Keratinocyte (primary cell): ENCODE measurements around the gene MAPT. TPM values are rescaled to one million over a fixed set of nuclear protein-coding genes. Genes with fewer than 3 reads are reported as not detected.

Experiments
- DNase-seq: peaks from one replicate; pipeline ENCODE4 v3.0.0-alpha.2; 2011; ENCODE audit warnings: low read depth, missing footprints, low spot score
- FAIRE-seq: peaks from 2 replicates; lab custom pipeline; 2011; peaks lifted over from hg19 to GRCh38; lab: Jason Lieb, UNC
- H2AFZ ChIP-seq: 2 replicates; pipeline ENCODE4 v1.6.0; 2012; ENCODE audit warnings: low read length, control low read depth, inconsistent platforms; ENCODE audit not compliant: control insufficient read depth
- H3K27ac ChIP-seq: 2 replicates; pipeline ENCODE4 v1.5.1; 2011; ENCODE audit warnings: low read length; ENCODE audit not compliant: control insufficient read depth, insufficient read depth
- H3K27me3 ChIP-seq: 3 replicates; pipeline ENCODE4 v1.6.0; 2011; ENCODE audit warnings: low read length; ENCODE audit not compliant: control insufficient read depth, insufficient read depth; ENCODE audit errors: extremely low read depth
- H3K36me3 ChIP-seq, 2 experiments: 2 replicates in 1 of 2; 3 replicates in 1 of 2; pipeline ENCODE4 v1.5.1; 2011; ENCODE audit warnings: low read length in 2 of 2, mild to moderate bottlenecking in 1 of 2; ENCODE audit not compliant: control insufficient read depth in 2 of 2, insufficient read depth in 2 of 2; ENCODE audit errors: extremely low read depth in 1 of 2
- H3K4me1 ChIP-seq: 3 replicates; pipeline ENCODE4 v1.5.1; 2011; ENCODE audit warnings: low read length; ENCODE audit not compliant: control insufficient read depth, insufficient read depth; ENCODE audit errors: extremely low read depth
- H3K4me2 ChIP-seq: 3 replicates; pipeline ENCODE4 v1.6.0; 2011; ENCODE audit warnings: low read depth, low read length; ENCODE audit not compliant: control insufficient read depth, insufficient read depth; ENCODE audit errors: extremely low read depth
- H3K4me3 ChIP-seq, 3 experiments: fragments of 200-600 bp in 1 of 3; sonication (generic) in 1 of 3; 2 replicates in 2 of 3; 3 replicates in 1 of 3; pipeline ENCODE4 v1.5.1; 2011 to 2016; ENCODE audit warnings: low read length in 3 of 3, mild to moderate bottlenecking in 3 of 3, control low read depth in 2 of 3, inconsistent platforms in 1 of 3, low read depth in 1 of 3, mixed read lengths in 1 of 3, mixed run types in 1 of 3, moderate library complexity in 1 of 3; ENCODE audit not compliant: control insufficient read depth in 2 of 3, insufficient read depth in 2 of 3; ENCODE audit errors: extremely low read depth in 1 of 3
- H3K79me2 ChIP-seq: 2 replicates; pipeline ENCODE4 v1.6.0; 2012; ENCODE audit warnings: low read length; ENCODE audit not compliant: control insufficient read depth, insufficient read depth
- H3K9ac ChIP-seq: 3 replicates; pipeline ENCODE4 v1.6.0; 2011; ENCODE audit warnings: low read length; ENCODE audit not compliant: control insufficient read depth, insufficient read depth; ENCODE audit errors: extremely low read depth
- H3K9me1 ChIP-seq: 3 replicates; pipeline ENCODE4 v1.6.0; 2011; ENCODE audit warnings: low read length; ENCODE audit not compliant: control insufficient read depth, insufficient read depth; ENCODE audit errors: extremely low read depth
- H3K9me3 ChIP-seq: 2 replicates; pipeline ENCODE4 v1.5.1; 2012; ENCODE audit warnings: low read depth, low read length; ENCODE audit not compliant: control insufficient read depth
- H4K20me1 ChIP-seq: 3 replicates; pipeline ENCODE4 v1.6.0; 2011; ENCODE audit warnings: low read length; ENCODE audit not compliant: control insufficient read depth, insufficient read depth; ENCODE audit errors: extremely low read depth
- CTCF ChIP-seq, 3 experiments: IDR thresholded peaks in 1 of 3; conservative IDR thresholded peaks in 1 of 3; optimal IDR thresholded peaks in 1 of 3; 2 replicates in 2 of 3; 3 replicates in 1 of 3; pipeline versions ENCODE3 to v1.5.1; 2011; ENCODE audit warnings: low read length in 3 of 3, mild to moderate bottlenecking in 3 of 3, moderate library complexity in 2 of 3, control low read depth in 1 of 3, inconsistent platforms in 1 of 3; ENCODE audit not compliant: insufficient read depth in 2 of 3; ENCODE audit errors: extremely low read depth in 1 of 3
- EZH2 ChIP-seq: IDR thresholded peaks from one replicate; pipeline ENCODE4 v1.6.1; 2012; ENCODE audit warnings: inconsistent platforms, mild to moderate bottlenecking, low read length, moderate library complexity
- dilution Hi-C: fragments of 300-500 bp; cut with MboI; formaldehyde crosslinking; loops from one replicate; pipeline ENCODE4 v1.7.0; 2020; ENCODE audit warnings: low sequenced_read_pairs; ENCODE audit not compliant: extremely low pct_ligation_motif_present
- polyA plus RNA-seq, 5 experiments: library from polyadenylated mRNA; depleted of rRNA in 3 of 5; stranded (reverse) in 3 of 5; stranded (forward) in 1 of 5; unstranded in 1 of 5; fragments of >200 nt; gene quantifications; 1 replicate in 1 of 5; 2 replicates in 3 of 5; 3 replicates in 1 of 5; pipeline versions ENCODE4 v1.2.1 to v1.2.3, GENCODE V29; 2011 to 2012; ENCODE audit warnings: missing spikeins in 2 of 5, low read depth in 1 of 5, low replicate concordance in 1 of 5

MAPT gene
- polyA plus RNA-seq, 1 donor (not counting 4 experiments of a cell fraction or from before 2014, with no cell fraction given) = 0.08 TPM

- DNase-seq = no peak
- no peaks in the 10 kb centered on the region for H3K79me2 ChIP-seq
- peaks cover 2% of the 10 kb centered on the region for H3K9me3 ChIP-seq
- H3K27me3 ChIP-seq = peaks cover 5% of the 10 kb centered on the region
- dilution Hi-C loops = no loop called here
- no peak overlapping the region for H2AFZ ChIP-seq
- no peak for FAIRE-seq
- H3K4me2 ChIP-seq = no peak overlapping the region
- H3K27ac ChIP-seq = no peak overlapping the region
- H3K4me3 ChIP-seq = no peak overlapping the region
- H3K4me1 ChIP-seq = no peaks in the 10 kb centered on the region
- H3K9me1 ChIP-seq = no peaks in the 10 kb centered on the region
- TF ChIP-seq EZH2 = no peak
- TF ChIP-seq CTCF (optimal IDR thresholded peaks at IDR 0.05 in 1 of 3, IDR thresholded peaks at IDR 0.05 in 1 of 3, conservative IDR thresholded peaks at IDR 0.05 in 1 of 3; ENCODE audit: extremely low read depth in 1 of 3, insufficient read depth in 2 of 3, low read length in 3 of 3) = no peak
- no peak overlapping the region for H3K9ac ChIP-seq
- H4K20me1 ChIP-seq = no peaks in the 10 kb centered on the region
- no peaks in the 10 kb centered on the region for H3K36me3 ChIP-seq
Observed at GRCh38 chr17:45930420-45930951, 36.1 kb downstream of the MAPT start.

- Histone ChIP-seq H2AFZ (no peak overlapping the region), H3K9ac (no peak overlapping the region), H3K9me3 (peaks cover 2% of the 10 kb centered on the region), H3K27me3 (peaks cover 13% of the 10 kb centered on the region), H3K9me1 (no peaks in the 10 kb centered on the region), H3K4me3 (no peak overlapping the region), H3K4me2 (no peak overlapping the region), H3K79me2 (no peaks in the 10 kb centered on the region), H3K4me1 (no peaks in the 10 kb centered on the region), H4K20me1 (no peaks in the 10 kb centered on the region), H3K36me3 (no peaks in the 10 kb centered on the region), H3K27ac (no peak overlapping the region)
- TF ChIP-seq CTCF (optimal IDR thresholded peaks at IDR 0.05 in 1 of 3, IDR thresholded peaks at IDR 0.05 in 1 of 3, conservative IDR thresholded peaks at IDR 0.05 in 1 of 3; ENCODE audit: extremely low read depth in 1 of 3, insufficient read depth in 2 of 3, low read length in 3 of 3) (no peak), EZH2 (no peak)
- dilution Hi-C loops = no loop called here
- no peak for FAIRE-seq
- no peak for DNase-seq
Observed at GRCh38 chr17:45931677-45932076, 37.3 kb downstream of the MAPT start.
